ENCODE data around the gene PDIA6.
A peak's percentile ranks its signal among the peaks of the same experiment; 100 is the strongest.
"Not testable (repeated sequence)": the region's sequence is repeated elsewhere in the genome, so short reads cannot be mapped to it uniquely, and the experiment has no call there.

Gene PDIA6

DNA sequence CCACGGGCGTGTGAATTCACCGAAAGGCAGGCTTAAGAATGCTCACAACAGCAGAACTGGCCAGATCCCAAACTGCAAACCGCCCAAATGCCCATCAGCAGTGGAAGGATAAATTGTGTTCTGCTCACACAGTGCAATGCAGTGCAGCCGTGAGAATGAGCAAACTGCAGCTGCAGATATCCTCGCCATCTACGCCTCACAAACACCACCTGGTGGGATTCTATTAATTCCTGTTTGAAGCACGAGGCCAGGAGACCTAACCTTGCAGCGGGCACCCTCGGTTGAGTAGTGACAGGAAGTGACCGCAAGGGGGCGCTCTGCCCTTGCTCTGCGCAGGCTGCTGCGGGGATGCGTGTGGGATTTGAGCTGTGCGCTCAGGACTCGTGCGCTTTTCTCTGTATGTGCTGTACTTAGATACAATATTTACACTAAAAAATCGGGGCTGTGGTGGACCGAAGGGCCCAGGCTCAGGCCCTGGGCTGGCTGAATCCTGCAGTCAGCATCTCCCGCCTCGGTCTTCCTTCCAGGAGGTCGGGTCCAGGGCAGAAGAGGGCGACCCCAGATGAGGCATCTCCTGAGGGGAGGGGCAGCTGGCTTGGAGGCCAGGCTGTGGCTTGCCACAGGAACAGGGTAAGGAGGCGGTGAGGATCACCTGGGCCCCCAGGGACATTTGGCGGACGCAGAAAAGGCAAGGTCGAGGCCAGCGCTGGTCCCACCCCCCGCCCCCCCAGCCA is 19.8 kb upstream of the PDIA6 start:
- peak; percentile 70 to 79 (median 76) for DNase-seq (ENCODE audit: low read depth in 4 of 4, low spot score in 1 of 4)

DNA sequence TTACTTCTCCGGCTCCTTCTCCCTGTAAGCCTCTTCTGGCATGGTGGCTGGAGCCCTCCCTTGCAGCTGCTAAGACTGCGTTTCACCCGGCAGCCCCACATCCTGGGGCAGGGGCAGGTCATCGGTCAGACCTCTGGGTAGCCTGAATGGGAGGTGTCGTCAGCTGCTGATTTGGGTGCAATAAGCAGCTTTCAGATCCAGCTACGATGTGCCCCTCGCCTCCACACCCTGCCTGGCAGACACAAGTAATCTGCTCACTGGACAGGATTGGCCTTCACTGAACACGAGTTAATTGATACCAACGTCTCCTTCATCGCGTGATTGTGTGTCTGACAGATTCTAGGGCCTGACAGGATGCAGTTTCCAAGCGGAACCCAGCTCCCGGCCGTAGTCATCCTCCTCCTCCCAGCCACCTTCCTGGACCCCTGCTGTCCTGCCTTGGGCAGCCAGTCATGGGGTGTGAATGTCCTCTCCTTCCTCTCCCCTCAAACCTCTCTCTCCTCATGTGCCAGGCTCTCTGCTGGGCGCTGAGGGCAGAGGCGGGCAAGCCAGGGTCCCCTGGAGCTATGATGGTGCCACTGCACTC is 18.9 kb upstream of the PDIA6 start:
- DNase-seq (ENCODE audit: low read depth in 4 of 4, low spot score in 1 of 4) = no peak

GRCh38 chr2:10830641-10831399 is 18.2 kb upstream of the PDIA6 start:
- DNase-seq (ENCODE audit: low read depth in 4 of 4, low spot score in 1 of 4) = no peak

GRCh38 chr2:10830203-10830602 is 17.6 kb upstream of the PDIA6 start:
- no peak for DNase-seq (ENCODE audit: low read depth in 4 of 4, low spot score in 1 of 4)

DNA sequence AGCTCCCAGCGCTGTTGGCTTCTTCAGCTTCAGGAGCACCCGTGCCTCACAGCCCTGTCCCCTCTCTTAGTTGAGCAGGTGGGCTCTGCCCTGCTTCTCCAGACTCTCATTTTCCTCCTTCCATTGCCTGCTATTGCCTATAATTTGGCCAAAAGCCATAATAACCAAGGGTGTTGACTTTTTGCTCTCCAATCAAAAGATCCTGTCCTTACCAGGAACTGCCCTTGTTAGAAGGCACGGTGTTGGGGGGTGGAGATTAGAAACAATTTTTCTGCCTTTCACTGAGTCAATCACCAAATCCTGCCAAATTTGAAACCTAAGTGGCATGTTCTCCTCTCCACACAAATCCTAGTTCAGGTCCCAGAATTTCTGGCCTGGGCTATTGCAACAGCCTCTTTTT is 16.7 kb upstream of the PDIA6 start:
- DNase-seq (ENCODE audit: low read depth in 4 of 4, low spot score in 1 of 4) = no peak

- DNase-seq (ENCODE audit: low read depth in 4 of 4, low spot score in 1 of 4) = no peak
These were observed 15.8 kb upstream of the PDIA6 start for GRCh38 chr2:10828346-10828745.

- DNase-seq (ENCODE audit: low read depth in 4 of 4, low spot score in 1 of 4) = no peak
These were observed 14.0 kb upstream of the PDIA6 start for GRCh38 chr2:10826625-10827024.

- no peak for DNase-seq (ENCODE audit: low read depth in 4 of 4, low spot score in 1 of 4)
These were observed 13.4 kb upstream of the PDIA6 start for GRCh38 chr2:10826026-10826425.

GRCh38 chr2:10824191-10824590 is 11.6 kb upstream of the PDIA6 start:
- DNase-seq (ENCODE audit: low read depth in 4 of 4, low spot score in 1 of 4) = no peak

GRCh38 chr2:10820978-10821695 is 8.6 kb upstream of the PDIA6 start:
- no peak for DNase-seq (ENCODE audit: low read depth in 4 of 4, low spot score in 1 of 4)

- no peak for DNase-seq (ENCODE audit: low read depth in 4 of 4, low spot score in 1 of 4)
These were observed 8.0 kb upstream of the PDIA6 start for GRCh38 chr2:10820562-10820961.

DNA sequence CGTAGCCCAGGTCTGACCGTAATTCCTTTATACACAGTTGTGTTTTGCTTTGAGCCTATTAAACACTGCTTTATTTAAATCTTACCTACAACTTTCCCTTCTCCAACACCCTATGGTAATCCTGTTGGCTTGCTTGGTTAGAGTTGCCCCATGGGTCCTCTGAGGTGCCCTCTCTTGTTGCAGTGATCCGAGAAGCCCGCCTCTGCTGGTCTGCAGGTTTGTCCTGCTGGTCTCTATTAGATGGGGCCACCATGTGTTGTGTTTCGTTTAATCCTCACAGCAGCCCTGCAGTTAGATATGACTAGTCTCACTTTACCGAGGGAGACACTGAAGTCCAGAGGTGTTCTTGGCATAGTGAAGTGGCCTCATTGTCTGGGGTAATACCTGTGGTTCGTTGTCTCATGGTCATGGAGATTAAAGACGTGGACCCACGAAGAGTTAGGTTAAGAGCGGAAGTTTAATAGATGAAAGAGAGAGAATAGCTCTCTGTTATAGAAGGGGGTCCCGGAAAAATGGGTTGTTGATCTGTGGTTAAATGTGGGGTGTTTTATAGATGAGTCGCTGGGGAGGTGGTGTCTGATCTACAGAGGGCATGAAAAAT is 7.2 kb upstream of the PDIA6 start:
- DNase-seq (ENCODE audit: low read depth in 4 of 4, low spot score in 1 of 4) = no peak

DNA sequence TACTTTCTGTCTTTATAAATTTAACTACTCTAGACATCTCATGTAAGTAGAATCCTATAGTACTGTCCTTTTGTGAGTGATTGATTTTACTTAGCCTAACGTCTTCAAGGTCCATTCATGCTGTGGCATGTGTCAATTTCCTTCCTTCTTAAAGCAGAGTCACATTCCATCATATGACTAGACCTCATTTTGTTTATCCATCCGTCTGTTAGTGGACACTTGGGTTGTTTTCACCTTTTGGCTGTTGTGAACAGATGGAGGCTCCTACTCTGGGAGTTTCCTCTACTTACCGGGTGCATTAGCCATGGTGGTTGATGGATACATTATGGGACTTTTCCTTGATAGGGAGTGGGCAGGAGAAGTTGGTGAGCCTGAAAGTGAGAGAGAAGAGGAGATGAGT is 6.4 kb upstream of the PDIA6 start:
- no peak for DNase-seq (ENCODE audit: low read depth in 4 of 4, low spot score in 1 of 4)

- not testable (repeated sequence) for DNase-seq (ENCODE audit: low read depth in 4 of 4, low spot score in 1 of 4)
These were observed 5.7 kb upstream of the PDIA6 start for GRCh38 chr2:10818305-10818704.

DNA sequence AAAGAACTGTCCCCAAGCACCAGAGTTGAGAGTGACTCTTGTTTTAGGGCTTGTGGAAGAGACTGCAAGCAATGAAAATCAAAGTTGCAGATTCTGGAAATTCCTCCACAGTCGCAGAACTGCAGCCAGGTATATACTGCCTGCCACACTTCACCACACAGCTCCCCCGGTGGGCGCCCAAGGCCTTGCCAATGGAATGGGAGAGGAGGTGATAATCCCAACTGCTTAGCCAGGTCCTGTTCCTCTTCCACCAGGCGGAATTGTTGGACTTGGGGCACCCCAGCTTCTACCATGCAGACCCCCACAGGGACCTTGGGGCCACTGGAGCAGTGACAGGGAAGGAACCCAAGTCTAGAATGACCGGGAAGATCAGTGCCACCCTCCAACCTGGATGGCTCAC is 4.8 kb upstream of the PDIA6 start:
- DNase-seq (ENCODE audit: low read depth in 4 of 4, low spot score in 1 of 4) = no peak

- DNase-seq (ENCODE audit: low read depth in 4 of 4, low spot score in 1 of 4) = no peak
These were observed 2.2 kb upstream of the PDIA6 start for GRCh38 chr2:10814571-10815331.

DNA sequence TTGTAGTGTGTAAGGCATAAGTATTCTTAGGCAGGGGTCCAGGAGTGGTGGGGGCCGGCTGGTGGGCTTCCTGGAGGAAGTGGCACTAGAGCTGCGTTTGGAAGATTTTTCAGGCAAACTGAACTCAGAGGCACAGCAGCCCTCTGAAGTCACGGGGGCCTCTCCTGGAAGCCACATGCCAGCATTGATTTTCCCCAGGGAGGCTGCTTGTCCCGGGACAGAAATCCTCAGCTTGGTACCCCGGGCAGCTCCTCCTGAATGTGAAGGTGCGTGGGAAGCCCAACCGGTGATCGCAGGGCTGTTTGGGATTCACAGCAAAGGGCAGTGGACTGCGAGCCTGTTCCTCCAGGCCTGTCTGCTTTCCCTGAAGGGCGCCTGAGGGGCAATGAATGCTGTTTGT is 1.6 kb upstream of the PDIA6 start:
- no peak for DNase-seq (ENCODE audit: low read depth in 4 of 4, low spot score in 1 of 4)

DNA sequence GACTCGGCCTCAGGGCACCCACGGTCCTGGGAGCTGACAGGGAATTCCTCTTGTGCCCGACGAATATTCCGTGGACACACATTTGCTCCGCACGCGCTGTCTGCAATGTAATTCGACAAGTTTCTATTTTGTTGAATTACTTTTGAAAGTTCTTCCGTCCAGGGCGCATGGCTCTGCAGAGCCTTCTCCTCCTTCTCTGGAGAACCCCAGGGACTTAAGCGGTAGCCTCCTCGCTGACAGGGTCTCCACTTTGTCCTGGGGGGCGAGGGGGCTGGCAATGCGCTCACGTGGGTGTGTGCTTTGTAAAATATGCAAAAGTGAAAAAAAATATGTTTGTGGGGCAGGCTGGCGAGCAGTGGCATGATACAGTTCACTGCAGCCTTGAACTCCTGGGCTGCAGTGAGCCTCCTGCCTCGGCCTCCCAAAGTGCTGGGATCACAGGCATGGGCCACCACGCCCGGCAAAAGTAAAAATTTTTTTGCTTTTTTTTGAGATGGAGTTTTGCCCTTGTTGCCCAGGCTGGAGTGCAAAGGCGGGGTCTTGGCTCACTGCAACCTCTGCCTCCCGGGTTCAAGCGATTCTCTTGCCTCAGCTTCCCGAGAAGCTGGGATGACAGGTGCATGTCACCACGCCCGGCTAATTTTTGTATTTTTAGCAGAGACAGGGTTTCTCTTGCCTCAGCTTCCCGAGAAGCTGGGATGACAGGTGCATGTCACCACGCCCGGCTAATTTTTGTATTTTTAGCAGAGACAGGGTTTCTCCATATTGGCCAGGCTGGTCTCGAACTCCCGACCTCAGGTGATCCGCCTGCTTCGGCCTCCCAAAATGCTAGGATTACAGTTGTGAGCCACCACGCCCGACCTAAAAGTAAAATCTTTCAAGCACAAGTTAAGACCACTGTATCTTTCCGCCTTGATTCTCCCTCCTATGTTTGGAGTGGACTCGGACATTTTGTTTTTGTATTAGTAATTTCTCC is 866 bp upstream of the PDIA6 start:
- DNase-seq (ENCODE audit: low read depth in 4 of 4, low spot score in 1 of 4) = not testable (repeated sequence)

GRCh38 chr2:10811517-10811916 is 1.1 kb downstream of the PDIA6 start:
- no peak for DNase-seq (ENCODE audit: low read depth in 4 of 4, low spot score in 1 of 4)
